Fibroblast of lung (primary cell): ENCODE data around the gene DPM1. TPM values are rescaled to one million over a fixed set of nuclear protein-coding genes. Genes with fewer than 3 reads are reported as not detected.

Experiments
- DNase-seq, 2 donors: peaks; one replicate each; pipeline versions ENCODE4 v3.0.0 to v3.0.0-alpha.2; 2010; ENCODE audit warnings: low read depth in 2 of 2
- H2AFZ ChIP-seq: 2 replicates; pipeline ENCODE4 v1.5.1; 2012; ENCODE audit warnings: low read length, control low read depth, inconsistent platforms
- H3K27ac ChIP-seq: 2 replicates; pipeline ENCODE4 v1.5.1; 2011; ENCODE audit warnings: low read length, control low read depth; ENCODE audit not compliant: insufficient read depth
- H3K27me3 ChIP-seq: 2 replicates; pipeline ENCODE4 v1.5.1; 2011; ENCODE audit warnings: mild to moderate bottlenecking, low read length; ENCODE audit not compliant: control insufficient read depth, insufficient read depth
- H3K36me3 ChIP-seq: 2 replicates; pipeline ENCODE4 v1.5.1; 2011; ENCODE audit warnings: low read length; ENCODE audit not compliant: control insufficient read depth, insufficient read depth
- H3K4me1 ChIP-seq: 2 replicates; pipeline ENCODE4 v1.5.1; 2011; ENCODE audit warnings: low read length; ENCODE audit not compliant: control insufficient read depth, insufficient read depth; ENCODE audit errors: extremely low read depth
- H3K4me2 ChIP-seq: 2 replicates; pipeline ENCODE4 v1.5.1; 2011; ENCODE audit warnings: low read length, control low read depth; ENCODE audit not compliant: insufficient read depth; ENCODE audit errors: extremely low read depth
- H3K4me3 ChIP-seq, 4 experiments: fragments of 200-600 bp in 1 of 4; sonication (generic) in 1 of 4; replicated peaks in 1 of 4; 2 replicates each; pipeline ENCODE4 v1.5.1; 2011 to 2016; ENCODE audit warnings: low read length in 4 of 4, low read depth in 3 of 4, mild to moderate bottlenecking in 3 of 4, control low read depth in 2 of 4, inconsistent platforms in 1 of 4, mixed read lengths in 1 of 4; ENCODE audit not compliant: insufficient read depth in 1 of 4; ENCODE audit errors: control extremely low read depth in 1 of 4
- H3K79me2 ChIP-seq: 2 replicates; pipeline ENCODE4 v1.5.1; 2012; ENCODE audit warnings: mild to moderate bottlenecking, low read length, inconsistent platforms; ENCODE audit not compliant: control insufficient read depth, insufficient read depth
- H3K9ac ChIP-seq: 2 replicates; pipeline ENCODE4 v1.5.1; 2011; ENCODE audit warnings: mild to moderate bottlenecking, low read length, control low read depth; ENCODE audit not compliant: insufficient read depth
- H3K9me3 ChIP-seq: 2 replicates; pipeline ENCODE4 v1.5.1; 2012; ENCODE audit warnings: low read depth, low read length; ENCODE audit not compliant: control insufficient read depth, insufficient read depth
- H4K20me1 ChIP-seq: 2 replicates; pipeline ENCODE4 v1.5.1; 2011; ENCODE audit warnings: low read length; ENCODE audit not compliant: control insufficient read depth, insufficient read depth; ENCODE audit errors: extremely low read depth
- CTCF ChIP-seq, 2 donors: IDR thresholded peaks in 1 of 2; conservative IDR thresholded peaks in 1 of 2; 1 replicate in 1 of 2; 2 replicates in 1 of 2; pipeline ENCODE4 v1.5.1; 2011 to 2012; ENCODE audit warnings: low read length in 2 of 2, control low read depth in 1 of 2, inconsistent platforms in 1 of 2, low read depth in 1 of 2, mild to moderate bottlenecking in 1 of 2
- EZH2 ChIP-seq: IDR thresholded peaks from 2 replicates; pipeline ENCODE4 v1.5.1; 2012; ENCODE audit warnings: low read length, control low read depth, mild to moderate bottlenecking; ENCODE audit errors: missing control alignments
- polyA plus RNA-seq, 2 donors: library from polyadenylated mRNA; depleted of rRNA in 1 of 2; stranded (reverse) in 1 of 2; unstranded in 1 of 2; fragments of >200 nt; gene quantifications; 2 replicates each; pipeline ENCODE4 v1.2.1, GENCODE V29; 2011 to 2012; ENCODE audit warnings: missing spikeins in 1 of 2
- total RNA-seq: library from RNA; depleted of rRNA; stranded (reverse); fragments of >200 nt; gene quantifications from 2 replicates; pipeline ENCODE4 v1.2.1, GENCODE V29; 2014

DPM1 gene
- total and polyA plus RNA-seq, 2 donors (not counting 1 experiment from before 2014, with no cell fraction given), result 60.9 to 89.1 TPM

GRCh38 chr20:50913690-50914375 is 44.5 kb downstream of the DPM1 start:
- no peak overlapping the region for H3K9ac ChIP-seq
- DNase-seq, result peak; percentile 76 to 85
- H4K20me1 ChIP-seq, result peaks cover 11% of the 10 kb centered on the region
- H3K27ac ChIP-seq, result peak overlapping the region; percentile 43
- peaks cover 95% of the 10 kb centered on the region for H3K79me2 ChIP-seq
- no peaks in the 10 kb centered on the region for H3K27me3 ChIP-seq
- no peak overlapping the region for H3K4me3 ChIP-seq
- TF ChIP-seq EZH2, result no peak
- no peak for TF ChIP-seq CTCF (conservative IDR thresholded peaks at IDR 0.05 in 1 of 2, IDR thresholded peaks at IDR 0.05 in 1 of 2; ENCODE audit: low read depth in 1 of 2, low read length in 2 of 2)
- no peaks in the 10 kb centered on the region for H3K36me3 ChIP-seq
- H2AFZ ChIP-seq, result no peak overlapping the region
- peak overlapping the region; percentile 51 for H3K4me2 ChIP-seq
- no peaks in the 10 kb centered on the region for H3K9me3 ChIP-seq
- peaks cover 37% of the 10 kb centered on the region for H3K4me1 ChIP-seq

GRCh38 chr20:50911716-50912115 is 46.6 kb downstream of the DPM1 start:
- Histone ChIP-seq H3K4me1 (peaks cover 28% of the 10 kb centered on the region), H2AFZ (no peak overlapping the region), H3K36me3 (no peaks in the 10 kb centered on the region), H3K4me3 (no peak overlapping the region), H3K27ac (no peak overlapping the region), H3K4me2 (no peak overlapping the region), H4K20me1 (peaks cover 3% of the 10 kb centered on the region), H3K9ac (no peak overlapping the region), H3K79me2 (peaks cover 93% of the 10 kb centered on the region), H3K9me3 (no peaks in the 10 kb centered on the region), H3K27me3 (no peaks in the 10 kb centered on the region)
- TF ChIP-seq CTCF (conservative IDR thresholded peaks at IDR 0.05 in 1 of 2, IDR thresholded peaks at IDR 0.05 in 1 of 2; ENCODE audit: low read depth in 1 of 2, low read length in 2 of 2), result no peak
- TF ChIP-seq EZH2, result no peak
- no peak for DNase-seq

- Histone ChIP-seq H3K4me3 (no peak overlapping the region), H2AFZ (no peak overlapping the region), H3K9me3 (no peaks in the 10 kb centered on the region), H3K27ac (peak overlapping the region; percentile 45), H3K4me1 (peaks cover 25% of the 10 kb centered on the region), H3K79me2 (peaks cover 93% of the 10 kb centered on the region), H3K36me3 (no peaks in the 10 kb centered on the region), H4K20me1 (peaks cover 3% of the 10 kb centered on the region), H3K27me3 (no peaks in the 10 kb centered on the region), H3K9ac (no peak overlapping the region), H3K4me2 (peak overlapping the region; percentile 27)
- DNase-seq, result peak; percentile 59 to 64
- TF ChIP-seq EZH2, result no peak
- TF ChIP-seq CTCF (conservative IDR thresholded peaks at IDR 0.05 in 1 of 2, IDR thresholded peaks at IDR 0.05 in 1 of 2; ENCODE audit: low read depth in 1 of 2, low read length in 2 of 2), result no peak
Observed at GRCh38 chr20:50911030-50911429, 47.3 kb downstream of the DPM1 start.
